GM06990 (cell line): Measurements from ENCODE around the gene CKAP4.

Experiments used
- DNase-seq: peaks from one replicate; pipeline ENCODE4 v3.0.0-alpha.2; 2011; ENCODE audit not compliant: insufficient read length; ENCODE audit errors: extremely low read depth
- H3K27me3 ChIP-seq: replicated peaks from 2 replicates; pipeline ENCODE4 v1.6.0; 2011; ENCODE audit warnings: low read length; ENCODE audit not compliant: control insufficient read depth, insufficient read depth
- H3K36me3 ChIP-seq: 2 replicates; pipeline ENCODE4 v1.5.1; 2011; ENCODE audit warnings: low read length; ENCODE audit not compliant: control insufficient read depth, insufficient read depth
- H3K4me3 ChIP-seq: replicated peaks from 2 replicates; pipeline ENCODE4 v1.5.1; 2011; ENCODE audit warnings: low read depth, mild to moderate bottlenecking, control low read depth, low read length
- TF ChIP-seq, protein P1 (sequence below): IDR thresholded peaks from 2 replicates; pipeline ENCODE4 v1.5.1; 2011; ENCODE audit warnings: low read length, control low read depth, mild to moderate bottlenecking, inconsistent platforms; ENCODE audit not compliant: insufficient read depth, poor library complexity, severe bottlenecking

The CKAP4 gene

DNA sequence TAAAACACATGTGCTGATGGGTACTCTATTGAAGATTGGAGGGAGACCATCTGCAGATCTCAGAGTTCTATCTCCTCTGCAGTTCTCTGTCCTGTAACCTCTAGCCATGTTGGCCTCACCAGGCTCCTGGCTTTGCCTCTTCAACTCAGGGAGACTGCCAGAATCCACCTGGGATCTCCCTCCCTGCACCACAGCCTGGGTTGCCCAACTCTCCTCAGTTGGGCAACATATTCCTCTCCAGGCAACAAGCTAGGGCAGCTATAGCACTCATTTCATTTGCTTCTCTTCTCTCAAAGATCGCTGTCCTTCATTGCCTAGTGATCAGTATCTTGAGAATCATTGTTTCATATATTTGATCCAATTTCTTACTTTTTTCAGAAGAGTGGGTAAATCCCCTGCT lies 28.8 kb downstream of the CKAP4 start:
- Histone ChIP-seq H3K4me3 (no peak overlapping the region), H3K36me3 (no peaks in the 10 kb centered on the region), H3K27me3 (no peaks in the 10 kb centered on the region; the same call in 1 of the 2 replicates)
- TF ChIP-seq, protein P1, sequence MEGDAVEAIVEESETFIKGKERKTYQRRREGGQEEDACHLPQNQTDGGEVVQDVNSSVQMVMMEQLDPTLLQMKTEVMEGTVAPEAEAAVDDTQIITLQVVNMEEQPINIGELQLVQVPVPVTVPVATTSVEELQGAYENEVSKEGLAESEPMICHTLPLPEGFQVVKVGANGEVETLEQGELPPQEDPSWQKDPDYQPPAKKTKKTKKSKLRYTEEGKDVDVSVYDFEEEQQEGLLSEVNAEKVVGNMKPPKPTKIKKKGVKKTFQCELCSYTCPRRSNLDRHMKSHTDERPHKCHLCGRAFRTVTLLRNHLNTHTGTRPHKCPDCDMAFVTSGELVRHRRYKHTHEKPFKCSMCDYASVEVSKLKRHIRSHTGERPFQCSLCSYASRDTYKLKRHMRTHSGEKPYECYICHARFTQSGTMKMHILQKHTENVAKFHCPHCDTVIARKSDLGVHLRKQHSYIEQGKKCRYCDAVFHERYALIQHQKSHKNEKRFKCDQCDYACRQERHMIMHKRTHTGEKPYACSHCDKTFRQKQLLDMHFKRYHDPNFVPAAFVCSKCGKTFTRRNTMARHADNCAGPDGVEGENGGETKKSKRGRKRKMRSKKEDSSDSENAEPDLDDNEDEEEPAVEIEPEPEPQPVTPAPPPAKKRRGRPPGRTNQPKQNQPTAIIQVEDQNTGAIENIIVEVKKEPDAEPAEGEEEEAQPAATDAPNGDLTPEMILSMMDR = no peak
- DNase-seq = no peak

DNA sequence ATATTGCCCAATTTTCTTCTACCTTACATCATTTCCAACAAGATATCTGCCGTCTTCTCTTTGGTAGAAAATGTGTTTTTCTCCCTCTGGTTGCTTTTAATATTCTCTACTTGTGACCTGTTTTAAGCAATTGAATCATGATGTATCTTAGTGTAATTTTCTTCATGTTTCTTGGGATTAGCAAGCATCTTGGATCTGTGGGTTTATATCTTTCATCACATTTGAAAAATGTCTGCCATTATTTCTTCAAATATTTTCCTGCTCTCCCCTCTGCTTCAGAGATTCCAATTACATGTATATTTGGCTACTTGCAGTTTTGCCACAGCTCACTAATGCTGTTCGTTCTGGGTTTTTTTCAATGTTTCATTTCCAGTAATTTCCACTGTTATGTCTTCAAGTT lies 30.1 kb downstream of the CKAP4 start:
- Histone ChIP-seq H3K36me3 (no peaks in the 10 kb centered on the region), H3K27me3 (no peaks in the 10 kb centered on the region; the same call in 1 of the 2 replicates), H3K4me3 (no peak overlapping the region)
- TF ChIP-seq, protein P1 = no peak
- DNase-seq = no peak

DNA sequence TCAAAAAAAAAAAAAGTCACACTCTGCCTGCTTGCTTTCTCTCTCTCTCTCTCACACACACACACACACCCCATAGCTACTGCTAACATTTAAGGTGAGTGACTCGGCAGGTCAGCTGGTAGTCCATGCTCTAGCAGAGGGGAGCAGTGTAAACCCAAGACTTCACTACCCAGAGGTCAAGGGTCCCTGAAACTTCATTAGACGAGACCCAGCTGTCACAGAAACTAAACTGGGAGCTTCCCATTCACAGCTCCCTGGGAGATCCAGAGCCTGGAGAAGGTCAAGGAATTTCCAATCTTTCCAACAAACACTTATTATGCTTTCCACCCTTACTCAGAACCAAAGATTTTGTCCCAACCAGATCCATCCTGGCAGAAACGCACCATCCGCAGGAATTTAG lies 33.2 kb downstream of the CKAP4 start:
- H3K36me3 ChIP-seq = no peaks in the 10 kb centered on the region
- peaks cover 1% of the 10 kb centered on the region; the same call in 1 of the 2 replicates for H3K27me3 ChIP-seq
- DNase-seq = no peak
- no peak overlapping the region for H3K4me3 ChIP-seq
- TF ChIP-seq, protein P1 = no peak

DNA sequence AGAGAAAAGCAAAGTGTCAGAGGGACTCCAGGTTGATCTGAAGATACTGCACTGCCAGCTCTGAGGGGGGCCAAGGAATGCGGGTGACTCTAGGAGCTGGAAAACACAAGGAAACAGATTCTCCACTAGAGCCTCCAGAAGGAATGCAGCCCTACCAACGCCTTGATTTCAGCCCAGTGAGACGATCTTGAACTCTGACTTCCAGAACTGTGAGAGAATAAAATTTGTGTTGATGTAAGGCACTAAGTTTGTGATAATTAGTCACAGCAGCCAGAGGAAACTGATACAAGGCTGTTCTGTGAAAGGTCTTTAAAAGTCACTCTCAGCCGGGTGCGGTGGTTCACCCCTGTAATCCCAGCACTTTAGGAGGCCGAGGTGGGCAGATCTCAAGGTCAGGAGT lies 34.2 kb downstream of the CKAP4 start:
- no peak overlapping the region for H3K4me3 ChIP-seq
- peaks cover 1% of the 10 kb centered on the region; the same call in 1 of the 2 replicates for H3K27me3 ChIP-seq
- no peak for DNase-seq
- H3K36me3 ChIP-seq = no peaks in the 10 kb centered on the region
- TF ChIP-seq, protein P1 = no peak

DNA sequence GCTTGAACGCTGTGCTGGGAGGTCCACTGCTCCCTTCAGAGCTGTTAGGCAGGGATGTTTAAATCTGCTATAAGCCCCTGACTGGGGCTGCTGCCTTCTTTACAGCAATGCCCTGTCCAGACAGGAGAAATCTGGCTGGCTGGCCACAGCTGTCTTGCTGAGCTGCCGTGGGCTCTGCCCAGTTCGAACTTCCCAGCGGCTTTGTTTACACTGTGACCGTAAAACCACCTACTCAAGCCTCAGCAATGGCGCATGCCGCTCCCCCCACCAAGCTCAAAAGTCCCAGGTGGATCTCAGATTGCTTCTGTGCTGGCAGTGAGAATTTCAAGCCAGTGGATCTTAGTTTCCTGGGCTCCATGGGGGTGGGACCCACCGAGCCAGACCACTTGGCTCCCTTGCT lies 35.8 kb downstream of the CKAP4 start:
- TF ChIP-seq, protein P1 = no peak
- H3K36me3 ChIP-seq = no peaks in the 10 kb centered on the region
- no peak for DNase-seq
- H3K4me3 ChIP-seq = no peak overlapping the region
- H3K27me3 ChIP-seq = peaks cover 1% of the 10 kb centered on the region; the same call in 1 of the 2 replicates
